Adrenal gland (tissue), 12 donors: ENCODE data around the gene HNRNPL. TPM values are rescaled to one million over a fixed set of nuclear protein-coding genes. Genes with fewer than 3 reads are reported as not detected.
"Not testable (repeated sequence)": the region's sequence is repeated elsewhere in the genome, so short reads cannot be mapped to it uniquely, and the experiment has no call there.

ENCODE experiments used
- DNase-seq, 7 donors: peaks; one replicate each; pipeline ENCODE4 v3.0.0-alpha.2; 2019 to 2020
- H3K27ac ChIP-seq, 5 donors: fragments of 200-600 bp; sonication (generic) in 4 of 5; 1 replicate in 3 of 5; 2 replicates in 2 of 5; pipeline versions ENCODE4 v1.5.1 to v1.8.0; 2016 to 2020; ENCODE audit warnings: mild to moderate bottlenecking in 1 of 5
- H3K27me3 ChIP-seq: fragments of 200-600 bp; 2 replicates; pipeline ENCODE4 v1.8.0; 2021
- H3K36me3 ChIP-seq, 2 donors: fragments of 200-600 bp; replicated peaks in 1 of 2; 1 replicate in 1 of 2; 2 replicates in 1 of 2; pipeline versions ENCODE4 v1.5.1 to v1.8.0; 2018 to 2022
- H3K4me1 ChIP-seq, 2 donors: fragments of 200-600 bp; replicated peaks in 1 of 2; 1 replicate in 1 of 2; 2 replicates in 1 of 2; pipeline versions ENCODE4 v1.5.1 to v1.8.0; 2018 to 2021
- H3K4me3 ChIP-seq, 4 donors: fragments of 200-600 bp; sonication (generic) in 3 of 4; one replicate each; pipeline ENCODE4 v1.5.1; 2016 to 2018
- H3K9me3 ChIP-seq, 3 donors: fragments of 200-600 bp; sonication (generic) in 1 of 3; replicated peaks in 1 of 3; 1 replicate in 2 of 3; 2 replicates in 1 of 3; pipeline versions ENCODE4 v1.5.1 to v1.8.0; 2016 to 2021
- POLR2A ChIP-seq, 2 donors: fragments of 450-650 bp; IDR thresholded peaks; one replicate each; pipeline ENCODE4 v1.6.1; 2017; ENCODE audit warnings: antibody characterized with exemption in 2 of 2, mild to moderate bottlenecking in 2 of 2, moderate library complexity in 1 of 2
- WGBS, 4 donors: extraction: QIAGEN DNeasy Blood & Tissue Kit in 2 of 4; methylation state at CpG; one replicate each; pipeline versions ENCODE4 v1.1.5 to v1.1.7; 2013 to 2017; 5-methylcytosine and 5-hydroxymethylcytosine counted together
- intact Hi-C, 2 donors: fragments of 100-400 bp; cut with DNase I; formaldehyde crosslinking; loops; one replicate each; pipeline versions ENCODE4 v1.14.1 to v1.15.0; 2022 to 2023
- polyA plus RNA-seq, 3 donors: library from polyadenylated mRNA; stranded (reverse); fragments of 200-250 nt in 2 of 3; fragments of 350-450 nt in 1 of 3; fragmentation: Illumina TruSeq in 1 of 3; extraction: RNeasy Lipid Tissue Mini Kit (QIAGEN cat#74804) in 1 of 3; gene quantifications; one replicate each; pipeline ENCODE4 v1.2.3, GENCODE V29; 2013 to 2014
- total RNA-seq, 9 donors: library from RNA; depleted of rRNA in 4 of 9; stranded (reverse); fragments of >200 nt in 4 of 9; fragments of 120-200 nt in 1 of 9; fragmentation: NEBNext Ultra II Directional in 1 of 9; extraction: Animal tissue kit (Norgen Biotek cat#: 25700) in 1 of 9; gene quantifications; one replicate each; pipeline versions ENCODE4 v1.1.0 to v1.2.4, GENCODE V29; 2013 to 2023
- TF ChIP-seq, protein P1 (sequence below), 6 experiments: fragments of 450-650 bp in 4 of 6; fragments of 200-600 bp in 2 of 6; sonication (generic) in 1 of 6; IDR thresholded peaks; 1 replicate in 5 of 6; 2 replicates in 1 of 6; pipeline versions ENCODE4 v1.5.1 to v1.8.0; 2016 to 2021; ENCODE audit warnings: antibody characterized with exemption in 6 of 6, mild to moderate bottlenecking in 2 of 6, moderate library complexity in 1 of 6
- donor health status: healthy with polysubstance abuse.
- donor health status: Bipolar disorder and iron deficiency.
- donor health status: DM: yes; HTN: yes; CAD: no.
- donor health status: DM: no; HTN: no; CAD: no.
- donor health status: DM: no; HTN: no; CAD: no.
- donor health status: DM: yes; HTN: yes; CAD: no.

Gene HNRNPL
- total and polyA plus RNA-seq, 12 donors: 133 to 295 (median 203) TPM

DNA sequence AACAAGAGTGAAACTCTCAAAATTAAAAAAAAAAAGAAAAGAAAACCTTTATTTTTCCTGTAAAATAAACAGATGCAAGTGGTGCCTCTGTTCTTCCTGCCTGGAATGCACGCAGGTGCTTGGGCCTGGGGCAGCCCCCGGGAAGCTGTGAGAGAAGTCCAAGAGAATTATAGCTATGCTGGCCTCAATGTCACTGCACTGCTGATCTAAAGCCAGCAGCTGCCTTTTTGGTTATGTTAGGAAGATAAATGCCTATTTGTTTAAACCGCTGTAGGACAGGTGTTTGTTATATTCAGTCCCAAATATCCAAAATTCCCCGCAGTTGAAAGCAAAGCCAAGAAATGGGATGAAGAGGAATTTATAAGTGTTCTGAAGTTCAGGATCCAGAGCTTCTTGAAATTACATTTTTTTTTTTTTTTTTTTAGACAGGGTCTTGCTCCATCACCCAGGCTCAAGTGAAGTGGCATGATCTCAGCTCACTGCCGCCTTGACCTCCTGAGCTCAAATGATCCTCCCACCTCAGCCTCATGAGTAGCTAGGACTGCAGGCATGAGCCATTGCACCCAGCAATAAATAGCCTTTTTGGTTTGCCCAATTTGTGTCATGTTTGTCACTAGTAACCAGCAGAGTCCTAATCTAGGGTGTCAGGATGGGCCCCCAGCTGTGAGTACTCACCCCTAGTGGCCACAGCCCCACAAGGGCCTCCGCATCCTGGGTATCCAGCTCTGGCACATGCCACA is 26.0 kb upstream of the HNRNPL start:
- no peak overlapping the region for H3K4me3 ChIP-seq
- no peaks in the 10 kb centered on the region for H3K27me3 ChIP-seq
- intact Hi-C loops: no loop called here
- no peak overlapping the region for H3K27ac ChIP-seq
- no peaks in the 10 kb centered on the region for H3K9me3 ChIP-seq
- no peaks in the 10 kb centered on the region for H3K4me1 ChIP-seq
- TF ChIP-seq POLR2A (IDR thresholded peaks at IDR 0.05): no peak
- TF ChIP-seq, protein P1, sequence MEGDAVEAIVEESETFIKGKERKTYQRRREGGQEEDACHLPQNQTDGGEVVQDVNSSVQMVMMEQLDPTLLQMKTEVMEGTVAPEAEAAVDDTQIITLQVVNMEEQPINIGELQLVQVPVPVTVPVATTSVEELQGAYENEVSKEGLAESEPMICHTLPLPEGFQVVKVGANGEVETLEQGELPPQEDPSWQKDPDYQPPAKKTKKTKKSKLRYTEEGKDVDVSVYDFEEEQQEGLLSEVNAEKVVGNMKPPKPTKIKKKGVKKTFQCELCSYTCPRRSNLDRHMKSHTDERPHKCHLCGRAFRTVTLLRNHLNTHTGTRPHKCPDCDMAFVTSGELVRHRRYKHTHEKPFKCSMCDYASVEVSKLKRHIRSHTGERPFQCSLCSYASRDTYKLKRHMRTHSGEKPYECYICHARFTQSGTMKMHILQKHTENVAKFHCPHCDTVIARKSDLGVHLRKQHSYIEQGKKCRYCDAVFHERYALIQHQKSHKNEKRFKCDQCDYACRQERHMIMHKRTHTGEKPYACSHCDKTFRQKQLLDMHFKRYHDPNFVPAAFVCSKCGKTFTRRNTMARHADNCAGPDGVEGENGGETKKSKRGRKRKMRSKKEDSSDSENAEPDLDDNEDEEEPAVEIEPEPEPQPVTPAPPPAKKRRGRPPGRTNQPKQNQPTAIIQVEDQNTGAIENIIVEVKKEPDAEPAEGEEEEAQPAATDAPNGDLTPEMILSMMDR (IDR thresholded peaks at IDR 0.05): no peak
- 78 to 86% (median 82%) methylated on average over 5 to 6 of the region's 6 CpGs for WGBS, 4 donors
- peaks cover 0 to 4% of the 10 kb centered on the region in 2 donors for H3K36me3 ChIP-seq
- no peak for DNase-seq

DNA sequence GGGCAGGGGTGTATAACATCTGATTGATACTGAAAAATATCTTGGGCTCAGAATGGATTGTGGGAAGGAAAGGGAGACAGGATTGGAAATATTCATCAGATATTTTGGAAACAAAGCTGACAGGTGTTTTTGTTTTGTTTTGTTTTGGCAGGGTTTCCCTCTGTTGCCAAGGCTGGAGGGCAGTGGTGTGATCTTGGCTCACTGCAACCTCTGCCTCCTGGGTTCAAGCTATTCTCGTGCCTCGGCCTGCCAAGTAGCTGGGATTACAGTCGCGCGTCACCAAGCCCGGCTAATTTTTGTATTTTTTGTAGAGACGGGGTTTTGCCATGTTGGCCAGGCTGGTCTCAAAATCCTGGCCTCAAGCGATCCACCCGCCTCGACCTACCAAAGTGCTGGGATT is 23.6 kb upstream of the HNRNPL start:
- H3K4me3 ChIP-seq, intact Hi-C loops, H3K27ac ChIP-seq, DNase-seq, H3K9me3 ChIP-seq, H3K36me3 ChIP-seq, H3K27me3 ChIP-seq: not testable (repeated sequence)
- H3K4me1 ChIP-seq: peaks cover 11 to 16% of the 10 kb centered on the region in 2 donors
- 85 to 91% (median 89%) methylated on average over 5 to 10 of the region's 10 CpGs for WGBS, 4 donors

DNA sequence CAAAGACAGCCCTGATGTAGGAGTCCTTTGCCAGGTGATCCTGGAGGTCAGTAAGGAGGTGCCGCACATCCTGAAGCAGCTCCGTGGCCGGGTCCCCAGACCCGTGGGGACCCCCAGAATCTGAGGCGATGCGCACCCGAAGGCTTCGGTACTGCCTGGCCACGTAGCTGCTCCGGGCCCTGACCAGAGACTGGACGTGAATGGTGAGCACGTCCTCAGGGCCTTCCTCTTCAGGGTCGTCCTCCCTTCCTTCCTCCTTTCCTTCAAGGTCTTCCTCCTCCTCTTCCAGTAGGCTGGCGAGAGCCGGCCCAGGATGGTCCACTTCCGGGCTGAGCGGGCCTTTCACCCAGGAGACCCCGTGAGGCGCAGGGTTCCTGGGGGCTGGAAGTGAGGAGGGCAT is 20.8 kb upstream of the HNRNPL start:
- Histone ChIP-seq H3K9me3 (no peaks in the 10 kb centered on the region), H3K27ac (no peak overlapping the region), H3K27me3 (no peaks in the 10 kb centered on the region), H3K4me1 (peaks cover 11 to 16% of the 10 kb centered on the region in 2 donors), H3K4me3 (no peak overlapping the region), H3K36me3 (no peaks in the 10 kb centered on the region)
- 84 to 92% (median 86%) methylated on average over 19 of the region's 19 CpGs; no CpG with 5 or more reads in 1 of the 4 donors for WGBS, 4 donors
- intact Hi-C loops: no loop called here
- TF ChIP-seq, protein P1 (IDR thresholded peaks at IDR 0.05): no peak
- TF ChIP-seq POLR2A (IDR thresholded peaks at IDR 0.05): no peak
- DNase-seq: no peak

DNA sequence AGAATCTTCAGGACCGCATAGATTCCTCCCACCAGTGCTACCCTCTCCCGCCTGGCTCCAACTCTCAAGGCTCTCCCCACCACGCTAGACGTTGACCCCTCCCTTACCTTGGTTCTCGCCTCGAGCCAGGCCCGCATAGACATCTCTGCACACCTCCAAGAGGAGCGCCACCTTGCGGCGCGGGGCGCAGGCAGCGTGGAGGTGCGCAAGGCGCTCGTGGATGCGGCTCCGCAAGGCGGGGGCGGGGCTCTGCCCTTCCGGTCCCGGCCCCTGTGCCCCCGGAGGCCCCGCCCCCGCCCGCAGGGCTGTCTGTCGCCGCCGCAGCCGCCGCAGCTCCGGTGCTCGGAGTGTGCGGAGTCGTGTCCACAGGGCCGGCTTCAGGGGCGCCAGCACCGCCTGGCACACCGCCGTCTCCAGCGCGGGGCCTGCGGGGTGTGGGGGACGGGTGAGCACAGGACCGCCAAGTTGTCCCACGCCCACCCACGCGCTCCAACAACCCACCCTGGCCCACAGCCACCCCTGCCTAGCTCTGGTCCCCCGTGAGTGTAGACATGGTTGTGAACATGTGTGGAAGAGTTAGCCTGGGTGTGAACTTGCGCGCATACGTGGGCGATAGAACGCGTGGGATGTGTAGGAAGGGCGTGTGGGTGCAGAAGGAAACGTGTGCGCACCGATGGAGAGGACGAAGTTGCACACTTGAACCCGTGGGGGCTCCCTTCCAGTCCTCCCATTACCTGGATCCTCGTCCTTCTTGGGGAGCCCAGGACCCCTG is 20.2 kb upstream of the HNRNPL start:
- Histone ChIP-seq H3K27me3 (no peaks in the 10 kb centered on the region), H3K4me1 (peaks cover 11 to 16% of the 10 kb centered on the region in 2 donors), H3K27ac (peak overlapping the region in 1 of 5 donors; percentile 6), H3K36me3 (no peaks in the 10 kb centered on the region), H3K9me3 (no peaks in the 10 kb centered on the region), H3K4me3 (peak overlapping the region in 2 of 4 donors; percentile 18 to 58)
- DNase-seq: peak; percentile 68 to 93 (median 81)
- WGBS, 4 donors: 17 to 44% (median 25%) methylated on average over 22 to 62 of the region's 62 CpGs
- TF ChIP-seq, protein P1 (IDR thresholded peaks at IDR 0.05): peak; percentile 47 to 88 (median 77)
- TF ChIP-seq POLR2A (IDR thresholded peaks at IDR 0.05): no peak
- intact Hi-C loops: no loop called here
